Lower leg skin (tissue), 4 donors: ENCODE data around the gene SCRT2. TPM values are rescaled to one million over a fixed set of nuclear protein-coding genes. Genes with fewer than 3 reads are reported as not detected.
"Not testable (repeated sequence)": the region's sequence is repeated elsewhere in the genome, so short reads cannot be mapped to it uniquely, and the experiment has no call there.

Experiments used
- DNase-seq, 2 donors: peaks; one replicate each; pipeline ENCODE4 v3.0.0-alpha.2; 2019; ENCODE audit warnings: low spot score in 2 of 2
- H3K4me3 ChIP-seq: fragments of 200-600 bp; sonication (generic); 2 replicates; pipeline ENCODE4 v1.5.1; 2017; ENCODE audit warnings: mild to moderate bottlenecking, low read depth; ENCODE audit not compliant: poor library complexity, severe bottlenecking
- POLR2A ChIP-seq, 2 donors: fragments of 450-650 bp; IDR thresholded peaks; one replicate each; pipeline ENCODE4 v1.6.1; 2016 to 2017; ENCODE audit warnings: antibody characterized with exemption in 2 of 2, mild to moderate bottlenecking in 1 of 2, moderate library complexity in 1 of 2
- WGBS, 2 donors: methylation state at CpG; one replicate each; pipeline ENCODE4 v1.1.5; 2018; 5-methylcytosine and 5-hydroxymethylcytosine counted together
- intact Hi-C: fragments of 100-400 bp; cut with DNase I; formaldehyde crosslinking; loops from one replicate; pipeline ENCODE4 v1.15.0; 2023; ENCODE audit warnings: low total_unique reads
- total RNA-seq, 4 donors: library from RNA; depleted of rRNA; stranded (reverse); fragments of >200 nt; gene quantifications; one replicate each; pipeline ENCODE4 v1.1.0, GENCODE V29; 2016
- TF ChIP-seq, protein P1 (sequence below), 3 donors: fragments of 450-650 bp; IDR thresholded peaks; one replicate each; pipeline ENCODE4 v1.5.1; 2016; ENCODE audit warnings: antibody characterized with exemption in 3 of 3, mild to moderate bottlenecking in 3 of 3, moderate library complexity in 2 of 3

Gene SCRT2
- total RNA-seq, 4 donors from 2014 or later, result not detected

DNA sequence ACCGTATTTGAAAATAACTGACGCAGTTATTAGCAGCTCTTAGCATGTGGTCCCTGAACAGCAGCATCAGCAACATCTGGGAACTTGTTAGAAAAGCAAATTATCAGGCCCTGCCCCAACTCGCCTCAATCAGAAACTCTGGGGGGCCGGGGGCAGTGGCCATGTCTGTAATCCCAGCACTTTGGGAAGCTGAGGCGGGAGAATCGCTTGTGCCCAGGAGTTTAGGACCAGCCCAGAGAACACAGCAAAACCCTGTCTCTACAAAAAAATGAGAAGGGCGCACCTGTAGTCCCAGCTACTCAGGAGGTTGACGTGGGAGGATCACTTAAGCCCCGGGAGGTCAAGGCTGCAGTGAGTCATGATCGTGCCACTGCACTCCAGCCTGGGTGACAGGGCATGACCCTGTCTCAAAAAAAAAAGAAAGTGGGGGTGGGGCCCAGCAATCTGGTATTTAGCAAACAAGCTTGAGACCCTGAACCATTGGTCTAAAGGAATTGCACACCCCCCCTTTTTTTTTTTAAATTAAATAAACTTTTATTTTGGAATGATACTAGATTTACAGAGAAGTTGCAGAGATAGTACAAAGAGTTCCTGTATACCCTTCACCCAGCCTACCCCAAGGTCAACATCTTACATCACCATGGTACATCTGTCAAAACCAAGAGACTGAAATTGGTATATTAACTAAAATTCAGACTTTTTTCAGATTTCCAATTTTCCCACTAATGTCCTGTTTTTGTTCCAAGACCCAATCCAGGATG lies 29.3 kb downstream of the SCRT2 start:
- no peak for TF ChIP-seq POLR2A (IDR thresholded peaks at IDR 0.05)
- TF ChIP-seq, protein P1, sequence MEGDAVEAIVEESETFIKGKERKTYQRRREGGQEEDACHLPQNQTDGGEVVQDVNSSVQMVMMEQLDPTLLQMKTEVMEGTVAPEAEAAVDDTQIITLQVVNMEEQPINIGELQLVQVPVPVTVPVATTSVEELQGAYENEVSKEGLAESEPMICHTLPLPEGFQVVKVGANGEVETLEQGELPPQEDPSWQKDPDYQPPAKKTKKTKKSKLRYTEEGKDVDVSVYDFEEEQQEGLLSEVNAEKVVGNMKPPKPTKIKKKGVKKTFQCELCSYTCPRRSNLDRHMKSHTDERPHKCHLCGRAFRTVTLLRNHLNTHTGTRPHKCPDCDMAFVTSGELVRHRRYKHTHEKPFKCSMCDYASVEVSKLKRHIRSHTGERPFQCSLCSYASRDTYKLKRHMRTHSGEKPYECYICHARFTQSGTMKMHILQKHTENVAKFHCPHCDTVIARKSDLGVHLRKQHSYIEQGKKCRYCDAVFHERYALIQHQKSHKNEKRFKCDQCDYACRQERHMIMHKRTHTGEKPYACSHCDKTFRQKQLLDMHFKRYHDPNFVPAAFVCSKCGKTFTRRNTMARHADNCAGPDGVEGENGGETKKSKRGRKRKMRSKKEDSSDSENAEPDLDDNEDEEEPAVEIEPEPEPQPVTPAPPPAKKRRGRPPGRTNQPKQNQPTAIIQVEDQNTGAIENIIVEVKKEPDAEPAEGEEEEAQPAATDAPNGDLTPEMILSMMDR (IDR thresholded peaks at IDR 0.05), result no peak
- 79 to 86% methylated on average over 10 of the region's 10 CpGs for WGBS, 2 donors
- intact Hi-C loops, result loop anchor here (10.0 kb wide), 1 partner anchor 81 kb away; no protein-coding TSS in a partner anchor
- no peak for DNase-seq
- H3K4me3 ChIP-seq, result no peak overlapping the region

DNA sequence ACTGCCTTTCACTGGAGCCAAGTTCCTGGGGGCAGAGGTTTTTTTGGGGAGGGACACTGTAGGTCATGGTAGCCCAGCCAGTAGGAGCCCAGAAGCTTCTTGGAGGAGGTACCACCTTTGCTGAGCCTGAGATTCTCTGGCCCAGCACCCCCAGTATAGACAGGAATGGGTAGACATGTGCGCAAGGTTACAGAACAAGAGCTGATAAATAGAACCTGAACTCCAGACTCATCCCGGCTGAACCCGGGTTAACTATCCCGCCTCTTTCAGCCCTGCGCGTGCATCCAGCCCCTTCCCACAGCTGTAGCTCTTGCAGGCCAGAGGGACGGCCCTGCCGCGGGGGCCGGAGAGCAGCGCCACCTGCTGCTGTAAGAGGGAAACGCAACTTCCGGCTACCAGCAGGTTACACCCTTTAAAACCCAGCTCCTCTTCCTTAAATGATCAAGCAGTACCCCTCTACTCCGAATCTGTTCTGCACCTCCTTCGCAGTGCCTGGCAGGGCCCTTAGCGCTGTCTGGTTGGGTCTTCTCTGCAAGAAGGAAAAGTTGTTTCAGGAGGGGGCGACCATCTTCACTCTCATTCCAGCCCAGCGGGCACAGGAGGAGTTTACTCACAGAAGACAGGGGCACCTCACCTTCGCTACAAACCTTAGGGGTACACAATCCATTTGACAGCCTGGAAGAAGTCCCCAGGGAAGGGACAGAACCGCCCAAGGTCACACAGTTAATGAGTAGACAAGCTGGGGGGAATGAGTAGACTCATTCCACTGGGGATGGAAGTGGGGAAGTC lies 30.1 kb downstream of the SCRT2 start:
- intact Hi-C loops, result loop anchor here (10.0 kb wide), 1 partner anchor 81 kb away; no protein-coding TSS in a partner anchor
- TF ChIP-seq, protein P1 (IDR thresholded peaks at IDR 0.05), result peak in 1 of 3 donors; percentile 80
- no peak for TF ChIP-seq POLR2A (IDR thresholded peaks at IDR 0.05)
- no peak overlapping the region for H3K4me3 ChIP-seq
- 17 to 18% methylated on average over 20 of the region's 20 CpGs for WGBS, 2 donors
- peak in 1 of 2 donors; percentile 93 for DNase-seq

DNA sequence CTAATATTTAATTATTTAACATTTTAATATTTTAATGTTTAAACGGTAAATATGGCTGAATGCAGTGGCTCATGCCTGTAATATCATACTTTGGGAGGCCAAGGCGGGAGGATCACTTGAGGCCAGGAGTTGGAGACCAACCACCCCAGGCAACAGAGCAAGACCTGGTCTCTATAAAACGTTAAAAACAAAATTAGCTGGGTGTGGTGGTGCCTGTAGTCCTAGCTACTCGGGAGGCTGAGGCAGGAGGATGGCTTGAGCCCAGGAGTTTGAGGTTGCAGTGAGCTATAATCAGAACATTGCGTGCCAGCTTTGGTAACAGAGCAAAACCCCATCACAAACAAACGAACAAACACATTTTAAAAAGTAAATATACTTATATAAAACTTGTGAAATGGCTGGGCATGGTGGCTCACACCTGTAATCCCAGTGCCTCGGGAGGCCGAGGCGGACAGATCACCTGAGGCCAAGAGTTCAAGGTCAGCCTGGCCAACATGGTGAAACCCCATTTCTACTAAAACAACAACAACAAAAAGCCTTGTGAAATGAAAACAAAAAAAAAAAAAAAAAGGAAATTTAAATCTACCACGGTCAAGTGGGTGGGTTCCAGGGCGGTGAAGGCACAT lies 30.8 kb downstream of the SCRT2 start:
- WGBS, 2 donors, result 79 to 80% methylated on average over 11 of the region's 11 CpGs
- no peak for TF ChIP-seq POLR2A (IDR thresholded peaks at IDR 0.05)
- TF ChIP-seq, protein P1 (IDR thresholded peaks at IDR 0.05), result no peak
- intact Hi-C loops, result loop anchor here (10.0 kb wide), 1 partner anchor 80 kb away; no protein-coding TSS in a partner anchor
- H3K4me3 ChIP-seq, result no peak overlapping the region
- no peak for DNase-seq

DNA sequence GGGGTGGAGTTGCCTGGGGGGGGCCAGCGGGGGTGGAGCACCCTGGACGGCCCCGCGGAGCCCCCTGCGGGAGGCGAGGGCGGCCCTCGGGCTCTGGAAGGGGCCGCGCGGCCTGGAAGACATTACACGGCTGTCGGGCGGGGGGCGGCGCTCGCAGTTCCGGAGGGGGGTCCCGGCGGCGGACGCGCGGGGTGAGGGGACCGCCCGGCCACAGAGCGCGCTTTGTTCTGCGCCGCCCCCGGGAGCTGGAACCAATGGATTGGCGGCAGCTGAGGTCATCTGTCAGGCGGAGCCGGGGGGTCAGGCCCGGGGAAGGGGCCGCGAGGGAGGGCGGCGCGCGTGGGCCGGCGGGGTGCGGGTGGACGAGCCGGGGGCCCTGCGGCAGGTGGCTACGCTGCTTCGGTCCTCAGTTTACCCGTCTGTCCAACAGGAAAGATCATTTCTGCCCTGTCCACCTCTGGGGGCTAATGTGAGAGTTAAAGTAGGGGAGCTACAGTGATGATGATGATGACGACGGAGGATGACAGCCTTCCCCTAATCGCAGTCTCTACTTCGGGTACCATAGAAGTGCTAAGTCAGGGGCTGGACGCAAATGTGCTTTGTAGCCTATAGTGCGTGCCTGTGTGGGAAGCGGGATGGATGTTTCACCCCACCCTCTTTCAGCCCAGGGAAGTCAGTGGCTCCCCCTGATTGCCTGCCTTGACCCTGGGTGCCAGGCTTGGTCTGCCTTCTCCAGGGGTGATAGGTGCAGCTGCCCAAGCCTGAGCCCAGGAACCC lies 33.0 kb downstream of the SCRT2 start:
- no peak overlapping the region for H3K4me3 ChIP-seq
- TF ChIP-seq, protein P1 (IDR thresholded peaks at IDR 0.05), result no peak
- no peak for TF ChIP-seq POLR2A (IDR thresholded peaks at IDR 0.05)
- no peak for DNase-seq
- intact Hi-C loops, result loop anchor here (10.0 kb wide), 1 partner anchor 78 kb away; no protein-coding TSS in a partner anchor
- 11 to 13% methylated on average over 26 to 29 of the region's 57 CpGs for WGBS, 2 donors

DNA sequence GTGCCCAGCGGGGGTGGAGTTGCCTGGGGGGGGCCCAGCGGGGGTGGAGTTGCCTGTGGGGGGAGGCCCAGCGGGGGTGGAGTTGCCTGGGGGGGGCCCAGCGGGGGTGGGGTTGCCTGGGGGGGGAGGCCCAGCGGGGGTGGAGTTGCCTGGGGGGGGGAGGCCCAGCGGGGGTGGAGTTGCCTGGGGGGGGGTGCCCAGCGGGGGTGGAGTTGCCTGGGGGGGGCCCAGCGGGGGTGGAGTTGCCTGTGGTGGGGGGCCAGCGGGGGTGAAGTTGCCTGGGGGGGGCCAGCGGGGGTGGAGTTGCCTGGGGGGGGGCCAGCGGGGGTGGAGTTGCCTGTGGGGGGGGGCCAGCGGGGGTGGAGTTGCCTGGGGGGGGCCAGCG lies 33.6 kb downstream of the SCRT2 start:
- intact Hi-C loops, result loop anchor here (10.0 kb wide), 1 partner anchor 77 kb away; no protein-coding TSS in a partner anchor
- H3K4me3 ChIP-seq, DNase-seq: not testable (repeated sequence)
- no CpG with 5 or more reads among the region's 13 CpGs for WGBS, 2 donors
